HUDEP-2 (cell line): ENCODE results near the gene MYH10.
A peak's percentile ranks its signal among the peaks of the same experiment; 100 is the strongest.

Source experiments
- DNase-seq, 76 experiments: peaks; one replicate each; lab custom pipeline; 2025; ENCODE audit not compliant: unreplicated experiment in 76 of 76; lab: John Stamatoyannopoulos, UW

The MYH10 gene

GRCh38 chr17:8610558-8610957 is 20.0 kb downstream of the MYH10 start:
- DNase-seq = no peak

- DNase-seq = no peak
These were observed 20.6 kb downstream of the MYH10 start for GRCh38 chr17:8609910-8610309.

- DNase-seq = peak in 1 of 76 experiments; percentile 6
These were observed 22.5 kb downstream of the MYH10 start for GRCh38 chr17:8608001-8608400.

GRCh38 chr17:8606401-8606800 is 24.1 kb downstream of the MYH10 start:
- DNase-seq = no peak

GRCh38 chr17:8602679-8603078 is 27.8 kb downstream of the MYH10 start:
- DNase-seq = no peak

- peak in 1 of 76 experiments; percentile 6 for DNase-seq
These were observed 31.0 kb downstream of the MYH10 start for GRCh38 chr17:8599351-8600011.

GRCh38 chr17:8598913-8599312 is 31.6 kb downstream of the MYH10 start:
- DNase-seq = no peak

- DNase-seq = no peak
These were observed 36.7 kb downstream of the MYH10 start for GRCh38 chr17:8593830-8594229.

- no peak for DNase-seq
These were observed 37.2 kb downstream of the MYH10 start for GRCh38 chr17:8593276-8593675.

GRCh38 chr17:8588877-8589554 is 41.5 kb downstream of the MYH10 start:
- DNase-seq = no peak

GRCh38 chr17:8586766-8587165 is 43.8 kb downstream of the MYH10 start:
- DNase-seq = no peak

- no peak for DNase-seq
These were observed 44.6 kb downstream of the MYH10 start for GRCh38 chr17:8585911-8586310.

GRCh38 chr17:8583954-8584353 is 46.6 kb downstream of the MYH10 start:
- DNase-seq = no peak

- DNase-seq = no peak
These were observed 49.4 kb downstream of the MYH10 start for GRCh38 chr17:8580952-8581658.

GRCh38 chr17:8577868-8578267 is 52.7 kb downstream of the MYH10 start:
- no peak for DNase-seq

GRCh38 chr17:8576559-8577294 is 53.8 kb downstream of the MYH10 start:
- no peak for DNase-seq

- no peak for DNase-seq
These were observed 55.8 kb downstream of the MYH10 start for GRCh38 chr17:8574687-8575086.

GRCh38 chr17:8572764-8573163 is 57.8 kb downstream of the MYH10 start:
- peak in 7 of 76 experiments; percentile 6 to 28 (median 11) for DNase-seq

GRCh38 chr17:8563981-8564602 is 66.4 kb downstream of the MYH10 start:
- no peak for DNase-seq

GRCh38 chr17:8563024-8563776 is 67.3 kb downstream of the MYH10 start:
- DNase-seq = no peak
